Subcutaneous abdominal adipose tissue (tissue), 5 donors: Measurements from ENCODE around the gene MAPKAP1.

Experiments used
- H3K27ac ChIP-seq: one replicate; pipeline ENCODE4 v1.7.0; 2013; ENCODE audit warnings: low read depth, mild to moderate bottlenecking, inconsistent platforms, low read length, moderate library complexity
- H3K27me3 ChIP-seq, 5 donors: one replicate each; pipeline ENCODE4 v1.7.0; 2013; ENCODE audit warnings: low read length in 5 of 5, inconsistent platforms in 1 of 5; ENCODE audit not compliant: control insufficient read depth in 5 of 5, insufficient read depth in 4 of 5
- H3K36me3 ChIP-seq, 5 donors: one replicate each; pipeline ENCODE4 v1.7.0; 2013; ENCODE audit warnings: low read length in 5 of 5; ENCODE audit not compliant: control insufficient read depth in 5 of 5, insufficient read depth in 5 of 5
- H3K4me1 ChIP-seq, 5 donors: one replicate each; pipeline ENCODE4 v1.7.0; 2013; ENCODE audit warnings: low read length in 5 of 5, mild to moderate bottlenecking in 3 of 5, moderate library complexity in 1 of 5; ENCODE audit not compliant: control insufficient read depth in 5 of 5, insufficient read depth in 5 of 5
- H3K4me3 ChIP-seq, 5 donors: one replicate each; pipeline ENCODE4 v1.7.0; 2013; ENCODE audit warnings: low read length in 5 of 5, low read depth in 1 of 5
- H3K9ac ChIP-seq, 5 donors: one replicate each; pipeline ENCODE4 v1.7.0; 2013; ENCODE audit warnings: low read length in 5 of 5, mild to moderate bottlenecking in 4 of 5, moderate library complexity in 3 of 5
- H3K9me3 ChIP-seq, 5 donors: one replicate each; pipeline ENCODE4 v1.7.0; 2013; ENCODE audit warnings: low read length in 5 of 5; ENCODE audit not compliant: control insufficient read depth in 5 of 5
- donor health status: healthy.
- donor health status: healthy.
- donor health status: healthy.
- donor health status: healthy.
- donor health status: healthy.

MAPKAP1 gene

GRCh38 chr9:125739436-125739835 lies 32.4 kb upstream of the MAPKAP1 start:
- Histone ChIP-seq H3K4me1 (no peaks in the 10 kb centered on the region), H3K27ac (no peak overlapping the region), H3K27me3 (peaks cover 0 to 2% (median 0%) of the 10 kb centered on the region in 5 donors), H3K9ac (no peak overlapping the region), H3K9me3 (no peaks in the 10 kb centered on the region), H3K36me3 (no peaks in the 10 kb centered on the region), H3K4me3 (no peak overlapping the region)

GRCh38 chr9:125732562-125732961 lies 25.6 kb upstream of the MAPKAP1 start:
- Histone ChIP-seq H3K27me3 (peaks cover 0 to 3% (median 0%) of the 10 kb centered on the region in 5 donors), H3K27ac (no peak overlapping the region), H3K4me1 (no peaks in the 10 kb centered on the region), H3K36me3 (no peaks in the 10 kb centered on the region), H3K9me3 (no peaks in the 10 kb centered on the region), H3K9ac (no peak overlapping the region), H3K4me3 (no peak overlapping the region)

- Histone ChIP-seq H3K36me3 (no peaks in the 10 kb centered on the region), H3K4me1 (no peaks in the 10 kb centered on the region), H3K27ac (no peak overlapping the region), H3K27me3 (peaks cover 0 to 3% (median 0%) of the 10 kb centered on the region in 5 donors), H3K9ac (no peak overlapping the region), H3K9me3 (no peaks in the 10 kb centered on the region), H3K4me3 (no peak overlapping the region)
Observed at GRCh38 chr9:125730168-125730567, 23.2 kb upstream of the MAPKAP1 start.

GRCh38 chr9:125726456-125727132 lies 19.6 kb upstream of the MAPKAP1 start:
- H3K9ac ChIP-seq = no peak overlapping the region
- no peaks in the 10 kb centered on the region for H3K4me1 ChIP-seq
- H3K36me3 ChIP-seq = no peaks in the 10 kb centered on the region
- no peak overlapping the region for H3K4me3 ChIP-seq
- no peaks in the 10 kb centered on the region for H3K9me3 ChIP-seq
- H3K27me3 ChIP-seq = peaks cover 0 to 3% (median 0%) of the 10 kb centered on the region in 5 donors
- H3K27ac ChIP-seq = no peak overlapping the region

- peaks cover 4 to 20% (median 18%) of the 10 kb centered on the region in 5 donors for H3K4me1 ChIP-seq
Observed at GRCh38 chr9:125707472-125707804, 430 bp upstream of the MAPKAP1 start.

GRCh38 chr9:125705893-125706292 lies 1.1 kb downstream of the MAPKAP1 start:
- H3K36me3 ChIP-seq = peaks cover 0 to 5% (median 0%) of the 10 kb centered on the region in 5 donors
- H3K4me3 ChIP-seq = peak overlapping the region; percentile 84 to 94 (median 86)

More at GRCh38 chr9:125707472-125707804, 430 bp upstream of the MAPKAP1 start:
- no peaks in the 10 kb centered on the region for H3K9me3 ChIP-seq
- H3K27me3 ChIP-seq = no peaks in the 10 kb centered on the region
- peaks cover 0 to 5% (median 0%) of the 10 kb centered on the region in 5 donors for H3K36me3 ChIP-seq
- peak overlapping the region; percentile 54 for H3K27ac ChIP-seq
- H3K9ac ChIP-seq = peak overlapping the region; percentile 66 to 98 (median 89)
- H3K4me3 ChIP-seq = peak overlapping the region; percentile 73 to 89 (median 86)

GRCh38 chr9:125703662-125704061 lies 3.3 kb downstream of the MAPKAP1 start:
- no peak overlapping the region for H3K9ac ChIP-seq
- peaks cover 0 to 5% (median 0%) of the 10 kb centered on the region in 5 donors for H3K36me3 ChIP-seq
- no peak overlapping the region for H3K27ac ChIP-seq
- H3K4me1 ChIP-seq = peaks cover 4 to 20% (median 18%) of the 10 kb centered on the region in 5 donors
- no peaks in the 10 kb centered on the region for H3K27me3 ChIP-seq
- H3K4me3 ChIP-seq = no peak overlapping the region
- H3K9me3 ChIP-seq = no peaks in the 10 kb centered on the region

More at GRCh38 chr9:125705893-125706292, 1.1 kb downstream of the MAPKAP1 start:
- Histone ChIP-seq H3K27ac (no peak overlapping the region), H3K9me3 (no peaks in the 10 kb centered on the region), H3K27me3 (no peaks in the 10 kb centered on the region), H3K4me1 (peaks cover 4 to 20% (median 18%) of the 10 kb centered on the region in 5 donors), H3K9ac (peak overlapping the region in 4 of 5 donors; percentile 89 to 98 (median 94))

GRCh38 chr9:125701351-125701750 lies 5.7 kb downstream of the MAPKAP1 start:
- peaks cover 0 to 11% (median 9%) of the 10 kb centered on the region in 5 donors for H3K4me1 ChIP-seq
- H3K4me3 ChIP-seq = no peak overlapping the region
- peaks cover 0 to 5% (median 0%) of the 10 kb centered on the region in 5 donors for H3K36me3 ChIP-seq
- no peaks in the 10 kb centered on the region for H3K9me3 ChIP-seq
- no peaks in the 10 kb centered on the region for H3K27me3 ChIP-seq
- no peak overlapping the region for H3K9ac ChIP-seq
- no peak overlapping the region for H3K27ac ChIP-seq

- Histone ChIP-seq H3K27me3 (no peaks in the 10 kb centered on the region), H3K27ac (no peak overlapping the region), H3K9me3 (no peaks in the 10 kb centered on the region), H3K36me3 (peaks cover 0 to 5% (median 0%) of the 10 kb centered on the region in 5 donors), H3K9ac (no peak overlapping the region), H3K4me1 (peaks cover 0 to 5% (median 3%) of the 10 kb centered on the region in 5 donors), H3K4me3 (no peak overlapping the region)
Observed at GRCh38 chr9:125700791-125701190, 6.2 kb downstream of the MAPKAP1 start.

- H3K4me3 ChIP-seq = no peak overlapping the region
- H3K9ac ChIP-seq = no peak overlapping the region
- peaks cover 0 to 5% (median 0%) of the 10 kb centered on the region in 5 donors for H3K36me3 ChIP-seq
- no peaks in the 10 kb centered on the region for H3K9me3 ChIP-seq
- no peaks in the 10 kb centered on the region for H3K27me3 ChIP-seq
- H3K4me1 ChIP-seq = peaks cover 0 to 8% (median 0%) of the 10 kb centered on the region in 5 donors
- no peak overlapping the region for H3K27ac ChIP-seq
Observed at GRCh38 chr9:125699870-125700269, 7.1 kb downstream of the MAPKAP1 start.
